A673 (cell line): Measurements from ENCODE around the gene IMP4.

Experiments
- EZH2 ChIP-seq: fragments of 200-600 bp; sonication (generic); IDR thresholded peaks from 2 replicates; pipeline ENCODE4 v1.6.1; 2017; ENCODE audit warnings: borderline replicate concordance, low read depth, mild to moderate bottlenecking, mixed read lengths, antibody characterized with exemption, low read length; ENCODE audit not compliant: poor library complexity, severe bottlenecking
- TF ChIP-seq, protein P1 (sequence below): fragments of 300-800, 200-600 bp; sonication (generic); conservative IDR thresholded peaks from 2 replicates; pipeline ENCODE4 v1.5.1; 2017; ENCODE audit warnings: low read depth, mild to moderate bottlenecking, antibody characterized with exemption, low read length, moderate library complexity, mixed read lengths

DNA sequence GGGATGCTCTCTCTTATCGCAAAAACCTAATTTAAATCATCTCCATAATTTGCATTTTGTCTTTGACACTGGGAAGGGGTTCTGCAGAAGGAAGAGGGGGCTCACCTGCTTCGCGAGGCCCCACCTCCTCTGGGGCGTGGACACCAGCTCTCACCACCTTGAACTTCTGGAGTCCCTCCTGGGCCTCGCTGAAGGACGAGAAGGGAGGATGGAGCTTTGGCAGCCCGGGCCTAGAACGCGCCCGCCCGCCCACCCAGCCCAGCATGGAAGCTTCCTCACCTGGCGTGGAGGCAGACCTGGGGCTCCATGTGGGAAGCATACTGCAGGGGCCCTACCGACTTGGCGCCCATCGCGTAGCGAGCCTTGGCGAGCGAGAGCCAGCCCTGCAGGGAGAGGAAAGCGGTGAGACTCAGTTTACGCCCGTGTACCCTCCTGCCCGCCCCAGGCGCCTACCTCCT, 1.1 kb upstream of the IMP4 start:
- TF ChIP-seq, protein P1, sequence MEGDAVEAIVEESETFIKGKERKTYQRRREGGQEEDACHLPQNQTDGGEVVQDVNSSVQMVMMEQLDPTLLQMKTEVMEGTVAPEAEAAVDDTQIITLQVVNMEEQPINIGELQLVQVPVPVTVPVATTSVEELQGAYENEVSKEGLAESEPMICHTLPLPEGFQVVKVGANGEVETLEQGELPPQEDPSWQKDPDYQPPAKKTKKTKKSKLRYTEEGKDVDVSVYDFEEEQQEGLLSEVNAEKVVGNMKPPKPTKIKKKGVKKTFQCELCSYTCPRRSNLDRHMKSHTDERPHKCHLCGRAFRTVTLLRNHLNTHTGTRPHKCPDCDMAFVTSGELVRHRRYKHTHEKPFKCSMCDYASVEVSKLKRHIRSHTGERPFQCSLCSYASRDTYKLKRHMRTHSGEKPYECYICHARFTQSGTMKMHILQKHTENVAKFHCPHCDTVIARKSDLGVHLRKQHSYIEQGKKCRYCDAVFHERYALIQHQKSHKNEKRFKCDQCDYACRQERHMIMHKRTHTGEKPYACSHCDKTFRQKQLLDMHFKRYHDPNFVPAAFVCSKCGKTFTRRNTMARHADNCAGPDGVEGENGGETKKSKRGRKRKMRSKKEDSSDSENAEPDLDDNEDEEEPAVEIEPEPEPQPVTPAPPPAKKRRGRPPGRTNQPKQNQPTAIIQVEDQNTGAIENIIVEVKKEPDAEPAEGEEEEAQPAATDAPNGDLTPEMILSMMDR, result no peak
- TF ChIP-seq EZH2, result no peak
